NCI-H2227 treated with DMSO at 0.1 percent for 48 hours (cell line): ENCODE data around the gene KLF15.
"Not testable (repeated sequence)": the region's sequence is repeated elsewhere in the genome, so short reads cannot be mapped to it uniquely, and the experiment has no call there.

Experiments
- DNase-seq: peaks from one replicate; lab custom pipeline; 2025; lab: John Stamatoyannopoulos, UW

Gene KLF15

DNA sequence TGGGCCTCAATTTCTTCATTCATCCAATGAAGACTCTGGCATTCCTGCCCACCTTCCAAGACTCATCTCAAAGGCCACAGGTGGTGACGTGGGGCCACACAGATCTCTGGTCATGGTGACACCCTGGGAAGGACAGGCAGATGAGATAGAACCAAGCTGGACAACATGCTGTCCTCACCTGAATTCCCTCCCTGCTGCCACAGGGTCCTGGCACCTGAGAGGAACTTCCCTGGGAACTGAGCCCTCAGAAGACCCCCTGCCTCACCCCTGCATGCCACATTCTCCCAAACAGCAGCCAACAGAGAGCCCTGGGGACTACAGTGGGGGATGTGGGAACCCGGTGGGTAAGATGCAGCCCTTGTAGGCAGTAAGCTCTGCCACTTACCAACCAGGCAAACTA lies 10.7 kb downstream of the KLF15 start:
- no peak for DNase-seq

DNA sequence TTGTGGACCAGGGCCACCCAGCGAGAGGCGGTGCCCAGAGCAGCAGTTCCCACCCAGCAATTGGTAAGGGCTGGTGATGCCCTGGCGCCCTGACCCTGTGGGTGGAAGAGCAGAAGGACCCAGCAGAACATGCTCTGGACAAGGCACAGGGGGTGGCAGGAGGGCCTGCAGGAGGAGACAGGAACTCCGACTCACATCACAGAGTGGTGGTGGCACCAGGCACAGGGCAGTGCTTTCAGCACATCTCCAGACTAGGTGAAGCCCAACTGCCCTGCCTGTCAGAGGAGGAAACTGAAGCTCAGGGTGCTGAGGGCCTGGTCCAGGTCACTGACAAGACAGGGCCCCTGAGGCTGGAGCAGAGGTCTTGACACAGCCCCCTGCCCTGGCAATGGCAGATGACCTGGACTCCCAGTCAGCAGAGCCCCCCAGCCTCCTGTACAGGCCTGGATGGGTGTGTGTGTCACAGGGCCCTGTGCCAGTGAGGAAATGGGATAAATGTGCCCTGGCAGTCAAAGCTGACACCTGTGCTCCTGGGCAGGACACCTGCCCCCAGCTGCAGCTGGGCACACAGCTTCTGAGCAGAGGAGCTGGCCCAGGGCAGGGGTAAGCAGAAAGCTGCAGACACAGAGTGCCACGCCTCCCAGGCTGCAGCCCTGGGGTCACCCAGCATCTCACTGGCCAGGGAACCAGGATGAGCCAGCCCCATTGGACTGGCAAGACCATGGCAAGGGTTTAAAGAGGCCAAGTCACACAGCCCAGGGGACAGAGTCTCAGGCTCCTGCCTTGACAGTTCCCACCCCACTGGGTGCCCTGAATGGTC lies 11.4 kb downstream of the KLF15 start:
- DNase-seq: no peak

DNA sequence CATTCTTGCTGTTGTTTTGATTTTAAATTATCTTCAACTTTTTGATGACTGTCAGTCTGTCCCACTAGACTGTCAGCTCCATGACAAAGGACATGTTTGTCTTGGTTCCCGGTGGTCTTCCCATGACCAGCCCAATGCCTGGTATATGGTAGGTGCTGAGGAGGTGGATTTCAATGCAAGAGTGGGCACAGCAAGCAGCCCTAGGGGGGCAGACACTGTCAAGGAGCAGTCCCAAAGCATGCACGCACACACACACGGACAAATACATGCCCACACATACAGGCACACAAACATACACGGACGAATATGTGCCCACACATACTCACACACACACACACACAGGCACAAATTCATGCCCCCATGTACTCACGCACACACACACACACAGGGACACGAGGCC lies 12.0 kb downstream of the KLF15 start:
- DNase-seq: no peak

DNA sequence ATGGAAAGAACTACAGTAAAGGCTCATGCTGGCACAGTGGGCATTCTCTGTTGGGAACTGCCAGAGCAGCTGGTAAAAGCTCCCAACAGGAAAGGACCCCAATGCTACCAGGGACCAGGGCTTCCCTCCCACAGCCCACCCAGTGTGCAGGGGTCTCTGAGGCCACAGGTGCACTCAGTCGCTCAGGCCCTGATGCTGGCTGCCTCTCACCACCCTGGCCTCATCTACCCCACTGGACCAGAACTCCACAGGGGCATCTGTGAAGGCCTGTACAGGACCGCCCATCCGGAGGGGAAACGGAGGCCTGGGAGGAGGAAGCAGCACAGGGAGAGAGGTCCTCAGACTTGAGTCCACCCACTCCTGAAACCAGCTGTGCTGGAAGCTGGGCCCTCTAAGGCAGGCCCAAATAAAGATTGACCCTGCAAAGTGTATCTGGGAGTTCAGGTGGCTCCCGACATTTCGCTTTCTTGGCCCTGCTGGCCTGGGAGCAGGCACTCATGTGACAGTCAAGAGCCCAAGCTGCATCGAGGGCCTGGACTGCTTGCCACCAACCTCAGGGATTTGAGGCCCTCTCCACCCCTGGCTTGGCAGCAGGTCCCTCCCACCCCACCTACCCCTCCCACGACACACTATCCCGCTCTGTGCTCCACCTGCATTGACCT lies 12.7 kb downstream of the KLF15 start:
- DNase-seq: no peak

DNA sequence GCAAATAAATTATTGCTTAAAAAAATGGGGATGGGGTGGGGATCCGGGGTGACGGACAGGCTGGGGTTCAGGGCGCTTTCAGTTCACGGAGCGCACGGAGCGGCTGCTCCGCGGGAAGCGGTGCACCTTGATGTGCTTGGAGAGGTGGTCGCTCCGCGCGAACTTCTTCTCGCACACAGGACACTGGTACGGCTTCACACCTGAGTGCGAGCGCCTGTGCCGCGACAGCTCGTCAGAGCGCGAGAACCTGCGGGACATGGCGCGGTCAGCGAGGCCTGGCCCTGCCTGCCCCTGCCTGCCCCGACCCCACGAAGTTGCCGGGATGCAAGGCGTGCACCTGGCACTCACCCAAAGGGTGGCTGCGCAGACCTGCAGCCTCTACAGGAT lies 13.6 kb downstream of the KLF15 start:
- DNase-seq: no peak

DNA sequence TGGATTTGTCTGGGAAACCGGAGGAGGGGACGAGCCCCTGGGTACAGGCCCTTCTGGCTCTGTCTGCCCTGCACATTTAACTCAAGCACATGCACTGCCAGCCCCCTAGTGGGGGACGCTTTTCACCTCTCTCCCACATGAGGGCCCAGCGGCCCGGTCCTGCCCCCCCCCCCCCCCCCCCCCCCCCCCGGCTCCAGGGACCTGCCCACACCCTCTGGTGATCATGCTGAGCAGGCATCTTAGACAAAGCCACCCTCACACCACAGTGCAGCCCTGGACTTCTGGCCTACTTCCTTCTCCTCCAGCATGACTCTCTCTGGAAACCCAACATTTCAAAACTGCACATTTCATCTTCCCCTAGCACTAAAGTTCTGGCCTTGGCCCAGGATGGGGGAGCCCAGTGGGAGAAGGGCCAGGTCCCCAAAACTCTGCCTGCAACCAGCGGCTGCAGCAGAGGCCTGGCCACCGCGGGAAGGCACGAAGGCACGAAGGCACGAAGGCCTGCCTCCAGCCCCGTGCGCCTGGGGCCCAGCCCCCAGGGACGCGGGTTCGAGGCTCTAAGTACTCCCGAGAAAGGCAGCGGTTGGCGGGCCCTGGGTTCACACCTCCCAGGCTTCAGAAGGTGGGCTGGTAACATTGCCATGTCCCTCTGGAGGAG lies 14.1 kb downstream of the KLF15 start:
- DNase-seq: no peak

DNA sequence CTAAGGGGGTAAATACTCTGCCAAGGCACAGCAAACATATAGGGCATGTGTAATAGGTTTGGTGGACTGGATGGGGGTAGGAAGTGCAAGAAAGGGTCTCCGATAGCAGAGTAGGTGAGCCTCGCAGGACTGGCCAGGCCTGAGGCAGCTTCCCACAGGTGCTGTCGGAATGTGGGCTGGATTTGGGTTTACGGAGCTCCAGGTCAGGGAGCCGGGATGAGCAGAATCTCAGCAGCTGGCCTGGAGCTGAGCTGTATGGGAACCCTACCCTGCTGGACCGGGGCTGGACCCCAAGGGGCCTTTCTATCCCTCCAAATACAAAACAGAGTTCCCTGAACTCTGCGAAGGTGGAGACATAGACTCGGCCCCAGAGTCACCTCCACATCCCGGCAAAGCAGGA lies 15.0 kb downstream of the KLF15 start:
- DNase-seq: no peak

DNA sequence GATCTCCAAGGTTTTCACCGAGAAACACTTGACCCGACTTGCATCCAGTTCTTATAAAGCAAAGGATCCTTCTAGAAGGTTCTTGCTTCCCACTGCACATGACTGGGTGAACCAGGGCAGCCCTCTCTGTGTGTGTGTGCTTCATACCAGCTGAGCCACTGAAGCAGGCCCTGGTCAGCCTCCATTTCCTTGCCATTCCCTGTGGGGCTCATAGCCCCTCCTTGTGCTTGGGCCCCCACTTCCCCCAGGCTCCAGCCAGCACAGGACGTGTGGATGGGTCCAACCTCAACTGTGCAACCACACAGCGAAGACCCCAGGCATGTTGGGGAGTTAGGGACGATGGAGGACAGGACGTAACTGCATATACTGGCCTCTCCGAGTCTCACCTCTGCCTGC lies 15.5 kb downstream of the KLF15 start:
- no peak for DNase-seq

DNA sequence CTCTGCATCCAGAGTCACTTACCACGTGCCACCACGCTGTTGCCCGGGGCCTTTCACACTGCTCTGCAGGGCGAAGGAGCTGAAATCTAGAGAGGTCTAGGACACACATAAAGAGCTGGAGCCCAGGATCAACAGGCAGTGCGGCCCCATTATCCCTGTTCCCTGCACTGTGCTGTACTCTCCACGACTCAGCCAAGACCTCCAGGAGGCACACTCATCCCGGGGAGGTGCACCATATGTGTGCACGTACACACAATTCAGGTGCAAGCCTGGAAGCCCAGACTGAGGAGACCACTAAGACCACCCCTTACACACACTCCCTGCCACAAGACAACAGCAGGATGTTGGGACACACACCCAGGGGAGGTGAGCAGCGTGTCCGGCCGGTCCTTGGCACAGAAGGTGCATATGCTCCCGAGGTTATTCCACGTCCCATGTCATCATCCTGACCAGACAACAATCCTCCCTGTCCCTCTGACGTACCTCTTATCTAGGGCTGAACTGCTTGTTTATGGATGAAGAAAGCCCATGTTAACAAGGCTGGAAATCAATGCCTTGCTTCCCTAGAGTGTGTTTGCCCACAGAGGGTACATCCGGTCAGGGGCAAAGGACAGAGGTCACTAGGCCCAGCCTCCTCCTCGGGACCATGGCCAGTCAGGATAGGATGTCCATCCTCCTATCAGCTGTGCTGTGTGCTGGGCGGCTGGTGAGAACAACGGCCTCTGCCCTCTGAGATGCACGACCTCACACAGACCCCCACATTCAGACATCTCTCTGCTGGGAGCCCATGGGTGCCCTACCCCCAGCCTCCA lies 16.1 kb downstream of the KLF15 start:
- no peak for DNase-seq

DNA sequence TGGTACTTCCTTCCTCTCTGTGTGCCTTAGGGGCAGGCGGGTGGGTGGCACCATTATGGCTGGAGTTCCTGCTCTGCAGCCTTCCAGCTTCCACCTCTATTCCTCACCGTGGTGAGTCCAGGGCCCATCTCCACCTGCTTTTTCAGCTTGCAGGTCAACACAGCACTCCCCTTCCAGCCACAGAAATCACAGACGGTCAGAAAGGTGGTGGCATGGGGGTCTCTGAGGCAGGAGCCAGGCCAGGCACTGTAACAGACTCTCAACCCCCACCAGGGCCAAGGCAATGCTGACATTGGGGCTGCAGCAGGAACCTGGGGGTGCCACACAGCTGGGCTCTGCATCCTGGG lies 16.6 kb downstream of the KLF15 start:
- no peak for DNase-seq

DNA sequence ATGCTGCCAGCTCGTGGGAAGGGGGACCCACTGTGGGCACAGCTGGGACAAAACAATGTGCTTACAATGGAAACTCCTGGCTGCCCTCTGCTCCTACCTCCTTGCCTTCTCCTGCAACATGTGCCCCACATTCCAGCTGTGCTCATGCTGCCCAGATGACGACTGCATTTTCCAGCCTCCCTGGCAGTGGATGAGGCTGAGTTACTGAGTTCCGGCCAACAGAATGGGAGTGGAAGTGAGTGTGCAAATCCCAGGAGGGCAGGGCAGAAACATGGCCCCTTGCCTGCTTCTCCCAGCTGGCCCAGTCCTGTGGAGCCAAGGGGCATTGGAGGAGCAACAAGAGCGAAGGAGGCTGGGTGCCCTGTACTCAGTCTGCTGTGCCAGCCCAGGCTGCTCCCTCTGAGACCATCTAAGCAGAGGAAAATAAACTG lies 17.1 kb downstream of the KLF15 start:
- DNase-seq: no peak

DNA sequence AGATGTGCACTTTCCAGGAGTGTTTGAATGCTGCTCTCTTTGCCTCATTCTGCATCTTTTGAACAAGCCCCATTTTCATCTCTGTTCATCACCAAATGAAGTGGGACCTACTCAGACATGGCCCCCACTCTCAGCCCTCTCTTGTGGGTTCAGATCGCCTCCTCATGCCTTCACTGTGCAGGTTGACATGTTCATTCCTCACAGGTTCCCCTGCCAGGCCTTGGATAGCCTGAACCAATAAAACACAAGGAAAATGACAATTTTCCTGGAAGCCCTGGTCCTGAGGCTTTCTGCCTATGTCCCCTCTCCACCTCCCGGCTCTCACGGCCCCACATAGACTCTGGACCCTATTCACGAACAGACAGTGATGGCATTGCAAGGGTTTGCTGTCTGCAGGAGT lies 17.7 kb downstream of the KLF15 start:
- no peak for DNase-seq

DNA sequence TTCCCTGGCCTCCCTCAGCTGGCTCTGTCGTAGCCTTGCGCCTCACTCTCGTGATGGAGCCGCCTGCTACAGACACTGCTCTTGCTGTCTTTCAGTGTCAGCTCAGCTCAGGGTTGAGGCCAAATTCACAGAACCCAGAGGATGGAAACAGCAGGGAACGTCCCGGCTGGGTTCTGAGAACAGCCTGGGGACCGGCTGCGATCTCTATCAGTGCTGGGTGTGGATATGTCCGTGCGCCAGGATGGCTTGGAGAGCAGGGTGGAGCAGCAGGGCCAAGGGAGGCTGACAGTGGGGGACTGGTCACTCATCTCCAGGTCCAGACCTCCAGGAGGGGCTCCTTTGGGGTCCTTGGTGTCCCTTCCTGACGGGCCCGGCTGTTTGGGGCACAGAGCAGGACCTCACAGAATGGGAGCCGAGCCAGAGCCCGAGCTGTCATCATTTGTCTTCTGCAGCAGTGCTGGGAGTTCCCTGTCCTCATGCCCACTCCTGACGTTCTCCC lies 18.4 kb downstream of the KLF15 start:
- DNase-seq: no peak

DNA sequence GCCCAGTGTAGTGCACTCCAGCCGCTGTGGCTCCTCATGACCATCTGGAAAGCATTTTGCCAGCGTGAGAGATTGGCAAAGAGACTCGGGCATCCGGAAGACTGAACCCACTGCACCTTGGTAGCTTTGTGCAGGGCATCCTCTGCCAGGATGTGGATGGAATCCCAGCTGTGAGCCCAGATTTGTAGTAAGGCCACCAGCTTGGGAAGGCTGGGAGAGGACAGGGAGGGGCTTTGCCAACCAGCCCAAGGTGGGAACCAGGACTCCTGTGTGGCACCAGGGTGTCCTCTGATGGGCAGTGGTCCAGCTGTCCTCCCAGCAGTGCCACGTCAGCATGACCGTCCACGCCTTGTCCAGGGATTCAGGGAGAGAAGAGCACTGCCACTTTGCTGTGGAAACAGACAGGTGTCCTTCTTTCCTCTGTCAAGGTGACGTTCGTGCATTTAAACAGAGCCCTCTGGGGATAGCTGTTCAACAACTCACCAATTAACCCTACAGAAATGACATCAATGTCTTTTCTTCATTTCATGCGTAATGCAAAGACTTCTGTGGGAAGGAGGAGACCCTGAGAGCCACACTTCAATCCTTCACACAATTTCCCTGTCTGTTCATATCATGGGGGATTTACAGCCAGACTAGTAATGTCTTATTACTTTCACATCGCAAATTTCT lies 19.1 kb downstream of the KLF15 start:
- no peak for DNase-seq

DNA sequence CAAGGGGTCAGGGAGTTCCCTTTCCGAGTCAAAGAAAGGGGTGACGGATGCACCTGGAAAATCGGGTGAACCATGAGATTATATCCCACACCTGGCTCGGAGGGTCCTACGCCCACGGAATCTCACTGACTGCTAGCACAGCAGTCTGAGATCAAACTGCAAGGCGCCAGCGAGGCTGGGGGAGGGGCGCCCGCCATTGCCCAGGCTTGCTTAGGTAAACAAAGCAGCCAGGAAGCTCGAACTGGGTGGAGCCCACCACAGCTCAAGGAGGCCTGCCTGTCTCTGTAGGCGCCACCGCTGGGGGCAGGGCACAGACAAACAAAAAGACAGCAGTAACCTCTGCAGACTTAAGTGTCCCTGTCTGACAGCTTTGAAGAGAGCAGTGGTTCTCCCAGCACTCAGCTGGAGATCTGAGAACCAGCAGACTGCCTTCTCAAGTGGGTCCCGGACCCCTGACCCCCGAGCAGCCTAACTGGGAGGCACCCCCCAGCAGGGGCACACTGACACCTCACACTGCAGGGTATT lies 25.3 kb downstream of the KLF15 start:
- not testable (repeated sequence) for DNase-seq

DNA sequence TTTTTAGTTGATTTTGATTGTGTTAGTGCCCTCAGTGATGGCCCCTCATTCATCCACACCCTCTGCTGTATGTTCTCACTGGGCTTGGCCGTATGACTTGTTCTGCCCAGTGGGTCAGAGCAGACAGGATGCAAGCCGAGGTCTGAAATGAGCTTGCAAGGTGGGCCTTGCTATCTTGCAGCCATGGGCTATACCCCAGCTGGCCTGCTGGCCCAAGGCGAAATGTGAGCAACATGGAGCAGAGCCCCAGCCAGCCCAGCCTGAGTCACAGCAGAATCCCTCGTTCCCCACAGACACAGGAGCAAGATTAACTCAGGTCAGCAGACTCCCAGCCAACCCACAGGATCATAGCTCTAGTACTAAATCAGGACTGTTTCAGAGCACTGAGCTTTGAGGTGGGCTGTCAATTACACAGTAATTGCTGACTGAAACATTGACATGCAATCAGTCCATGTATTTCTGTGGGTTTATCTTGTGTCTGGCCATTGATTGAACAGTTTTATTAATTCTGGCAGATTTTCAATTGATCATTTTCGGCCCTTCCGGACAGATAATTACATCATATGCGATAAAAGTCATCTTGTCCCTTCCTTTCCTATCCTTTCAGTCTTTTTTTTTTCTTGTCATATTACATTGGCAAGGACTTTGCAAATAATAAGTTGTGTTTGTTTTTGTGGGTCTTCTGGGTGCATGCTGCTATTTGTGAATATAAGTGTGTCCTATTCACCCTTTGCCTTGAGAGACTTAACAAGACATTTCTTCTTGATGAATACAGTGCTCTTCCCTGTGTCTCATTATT lies 27.1 kb downstream of the KLF15 start:
- DNase-seq: no peak

DNA sequence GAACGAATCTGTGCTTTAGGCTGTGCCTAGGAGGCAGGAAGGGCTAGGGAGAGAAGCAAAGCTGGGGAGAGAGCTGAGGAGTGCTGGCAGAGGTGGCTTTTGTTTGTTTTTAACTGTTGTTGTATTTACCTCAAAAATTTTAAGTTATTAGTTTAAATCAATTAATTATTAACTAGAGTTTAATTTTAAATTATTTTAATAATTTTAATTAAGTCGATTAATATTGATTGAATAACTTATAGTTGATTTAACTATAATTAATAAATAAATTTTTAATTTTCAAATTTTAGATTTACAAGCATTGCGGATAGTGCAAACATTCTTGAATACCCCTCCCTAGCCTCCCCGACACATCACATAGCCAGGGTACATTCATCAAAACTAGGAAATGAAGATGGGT lies 30.6 kb downstream of the KLF15 start:
- no peak for DNase-seq

DNA sequence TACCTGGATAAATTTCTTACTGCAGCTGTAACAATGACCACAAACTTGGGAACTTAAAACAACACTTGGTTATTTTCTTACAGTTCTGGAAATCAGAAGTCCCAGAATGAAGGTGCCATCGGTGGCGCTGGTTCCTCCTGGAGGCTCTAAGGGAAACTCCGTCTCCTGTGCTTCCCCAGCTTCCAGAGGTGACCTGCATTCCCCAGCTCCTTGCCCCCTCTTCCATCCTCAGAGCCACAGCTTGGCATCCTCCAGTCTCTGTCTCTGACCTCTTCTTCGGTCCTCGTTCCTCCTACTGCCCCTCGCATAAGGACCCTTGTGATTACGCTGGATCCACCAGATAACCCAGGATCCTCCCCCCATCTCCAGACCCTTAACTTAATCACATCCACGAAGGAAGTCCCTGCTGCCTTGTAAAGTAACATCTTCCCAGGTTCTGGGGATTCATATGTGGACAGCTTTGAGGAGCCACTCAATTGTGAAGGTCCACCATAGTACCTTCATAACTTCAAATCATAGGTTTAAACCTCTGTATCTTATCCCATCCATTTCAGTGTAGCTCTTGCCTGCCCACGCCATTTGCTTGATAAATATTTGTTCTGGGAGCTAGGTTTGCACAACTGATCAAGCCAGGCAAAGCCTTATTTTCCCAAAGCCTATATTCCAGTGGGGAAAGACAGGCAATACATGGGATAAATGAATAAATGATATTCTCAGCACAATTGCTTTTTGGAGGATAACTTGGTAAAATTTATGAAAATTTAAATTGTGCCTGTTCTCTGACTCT lies 34.8 kb downstream of the KLF15 start:
- DNase-seq: no peak

DNA sequence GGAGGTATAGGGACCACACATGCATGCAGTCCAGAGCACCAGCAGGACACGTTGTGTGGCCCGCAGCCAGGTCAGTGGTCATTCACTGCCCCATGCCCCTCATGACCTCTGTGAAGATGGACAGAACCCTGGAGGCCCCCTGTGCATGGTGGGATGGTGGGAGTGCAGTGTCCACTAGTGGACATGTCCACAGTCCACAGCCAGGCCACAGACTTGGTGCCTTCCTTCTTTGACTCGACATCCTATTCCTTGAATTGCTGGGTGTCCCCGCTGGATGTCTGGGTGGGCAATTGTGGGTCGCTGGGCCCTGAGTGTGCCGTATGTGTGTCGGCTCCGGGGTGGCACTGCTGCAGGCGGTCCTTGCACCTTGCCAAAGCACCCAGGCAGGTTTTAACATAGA lies 35.7 kb downstream of the KLF15 start:
- DNase-seq: no peak
